Iris pigment epithelial cell (primary cell): ENCODE results near the gene NPR3.

ENCODE experiments used
- DNase-seq: peaks from one replicate; pipeline ENCODE4 v3.0.0-alpha.2; 2011; ENCODE audit warnings: low read depth

Gene NPR3

DNA sequence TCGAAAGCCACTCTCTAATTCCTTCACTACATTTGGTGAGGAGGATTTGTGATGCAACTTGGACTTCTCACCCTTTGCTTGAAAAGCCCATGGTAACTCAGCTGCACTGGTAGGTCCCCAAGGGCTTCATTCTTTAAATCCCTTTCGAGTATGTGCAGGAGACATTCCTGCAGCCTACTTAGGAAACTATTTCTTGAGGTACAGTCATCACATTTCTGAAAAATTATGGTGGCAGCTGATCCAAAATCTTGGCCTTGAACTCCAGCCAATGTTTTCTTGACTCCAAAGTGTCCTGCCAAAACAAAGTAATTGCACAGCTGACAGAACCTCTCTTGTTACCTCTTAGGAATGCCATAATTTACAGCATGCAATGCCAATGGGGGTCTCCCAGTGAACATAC lies 99.7 kb downstream of the NPR3 start:
- DNase-seq, result peak; percentile 73

DNA sequence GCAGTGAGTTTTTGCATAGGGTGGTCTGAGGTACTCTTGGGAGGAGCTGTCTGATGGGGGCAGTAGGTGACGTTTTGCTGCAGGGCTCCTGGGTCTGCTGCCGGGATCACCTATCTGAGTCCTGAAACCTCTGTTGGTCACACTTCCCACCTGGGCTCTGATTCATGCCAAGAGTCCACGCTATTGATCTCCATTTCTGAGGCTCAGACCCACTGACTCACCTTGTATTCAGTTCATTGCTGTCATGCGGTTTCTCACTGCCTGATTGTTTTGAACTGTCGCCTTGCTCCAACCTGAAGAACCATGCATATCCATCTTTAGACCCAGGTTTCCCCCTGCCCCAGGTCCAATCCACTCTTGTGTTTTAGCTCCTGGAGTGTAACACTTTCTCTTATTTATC lies 101.3 kb downstream of the NPR3 start:
- DNase-seq, result no peak

DNA sequence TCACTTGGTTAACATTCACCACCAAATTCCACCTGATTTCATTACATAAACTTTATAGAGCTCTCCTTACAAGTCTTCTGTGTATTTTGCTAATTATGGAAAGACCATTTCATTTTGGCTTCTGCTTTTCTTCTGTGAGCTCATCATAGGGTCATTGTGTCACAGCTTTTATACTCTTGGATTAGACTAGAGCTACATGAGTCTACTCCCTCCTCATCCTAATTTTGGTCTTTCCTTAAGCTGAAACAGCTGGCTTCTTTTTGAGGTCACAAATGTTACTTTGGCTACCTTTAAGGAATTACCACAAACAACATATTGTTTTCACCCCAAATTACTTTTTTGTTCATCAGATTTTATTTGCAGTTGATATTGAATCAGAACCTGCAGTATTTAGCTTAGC lies 103.0 kb downstream of the NPR3 start:
- no peak for DNase-seq

- peak; percentile 81 for DNase-seq
These were observed 103.5 kb downstream of the NPR3 start for GRCh38 chr5:32814620-32815019.

DNA sequence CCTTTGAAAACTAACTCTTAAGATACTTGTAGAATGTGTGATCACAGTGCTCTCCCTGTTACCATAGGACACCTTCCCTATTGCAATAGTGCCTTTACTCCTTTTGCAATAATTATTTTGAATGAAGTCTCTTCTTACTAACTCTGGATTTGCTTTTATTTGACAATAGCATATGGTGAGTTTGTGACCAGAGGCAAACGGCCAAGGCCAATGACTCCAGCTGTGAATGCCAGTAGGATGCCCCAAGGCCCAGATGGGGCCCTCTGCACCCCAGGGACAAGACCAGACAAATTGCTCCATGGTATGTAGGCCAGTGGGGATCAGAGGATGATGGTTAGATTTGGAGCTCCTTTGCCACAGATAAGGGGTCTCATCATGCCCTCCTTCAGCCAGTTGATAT lies 116.9 kb downstream of the NPR3 start:
- DNase-seq, result no peak

- DNase-seq, result no peak
These were observed 117.4 kb downstream of the NPR3 start for GRCh38 chr5:32828492-32828891.

DNA sequence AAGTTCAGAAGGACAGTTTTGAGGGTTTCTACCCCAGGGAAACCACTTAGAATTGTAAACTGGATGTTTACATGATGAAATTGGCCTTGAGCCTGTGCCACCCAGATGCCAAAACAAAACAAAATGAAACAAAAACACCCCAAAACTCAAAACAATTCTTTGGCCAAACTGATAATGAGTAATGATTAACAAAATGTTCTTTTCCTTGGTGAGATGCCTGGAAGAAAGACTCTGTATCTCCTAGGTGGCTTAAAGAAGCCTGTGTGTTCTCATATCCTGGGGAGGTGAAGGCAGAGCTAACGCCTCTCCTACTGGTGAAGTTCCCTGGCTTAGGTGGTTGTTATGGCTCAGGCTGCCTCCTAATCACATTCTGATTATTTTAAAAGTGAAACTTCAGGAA lies 120.5 kb downstream of the NPR3 start:
- DNase-seq, result no peak

GRCh38 chr5:32833127-32833526 lies 122.0 kb downstream of the NPR3 start:
- DNase-seq, result no peak

DNA sequence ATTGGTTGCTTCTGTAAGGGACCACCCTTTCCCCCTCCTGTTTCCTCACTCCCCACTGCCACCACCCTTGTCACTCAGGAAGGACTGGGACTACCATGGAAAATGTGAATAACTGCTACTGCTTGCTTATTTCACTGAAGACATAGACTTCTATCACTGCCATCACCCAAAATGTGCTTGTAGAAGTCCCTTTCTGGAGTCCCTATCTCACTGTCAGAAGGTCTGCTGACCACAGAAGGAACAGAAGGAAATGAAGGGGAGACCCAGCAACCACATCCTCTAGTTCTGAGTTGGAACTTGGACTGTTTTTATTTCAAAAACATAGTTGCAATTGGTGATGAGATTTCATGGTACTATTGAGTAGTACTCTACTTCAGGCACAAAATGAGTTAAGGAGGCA lies 122.5 kb downstream of the NPR3 start:
- no peak for DNase-seq

DNA sequence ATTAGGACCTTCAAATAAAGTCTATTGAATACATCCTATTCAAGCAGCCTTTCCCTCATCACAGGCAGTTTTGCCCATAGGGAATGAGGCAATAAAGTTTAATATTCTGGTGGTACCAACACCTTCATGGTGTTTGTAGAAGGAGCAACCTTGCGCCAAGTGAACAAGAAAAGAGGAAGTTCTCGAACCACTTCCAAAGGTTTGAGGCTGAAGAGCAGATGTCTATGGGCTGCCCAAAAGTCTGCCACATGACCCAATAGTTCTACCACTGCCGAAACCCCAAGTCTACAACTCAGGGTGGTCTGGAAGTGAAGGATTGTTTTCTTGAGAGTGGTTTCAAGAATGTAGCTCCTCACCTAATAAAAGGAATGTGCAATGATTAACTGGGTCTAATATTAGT lies 123.1 kb downstream of the NPR3 start:
- DNase-seq, result no peak

DNA sequence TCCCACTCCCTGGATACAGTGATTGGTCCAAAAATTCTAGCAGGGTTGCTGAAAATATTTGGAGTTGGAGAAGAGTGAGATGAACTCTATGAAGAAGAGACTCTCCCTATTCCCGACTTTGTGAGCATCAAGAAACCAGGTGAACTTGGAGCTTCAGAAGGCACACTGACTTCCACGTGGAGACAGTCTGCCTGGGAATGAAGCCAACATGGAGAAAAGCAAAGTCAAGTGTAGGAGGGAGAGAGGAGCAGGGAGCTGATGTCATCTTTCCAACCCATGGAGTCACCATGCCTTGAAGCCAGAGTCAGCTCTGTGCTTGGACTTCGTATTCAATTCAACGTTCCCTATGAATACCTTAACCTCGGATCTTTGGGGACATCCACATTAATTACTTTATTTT lies 125.1 kb downstream of the NPR3 start:
- no peak for DNase-seq

GRCh38 chr5:32837211-32837610 lies 126.1 kb downstream of the NPR3 start:
- no peak for DNase-seq

DNA sequence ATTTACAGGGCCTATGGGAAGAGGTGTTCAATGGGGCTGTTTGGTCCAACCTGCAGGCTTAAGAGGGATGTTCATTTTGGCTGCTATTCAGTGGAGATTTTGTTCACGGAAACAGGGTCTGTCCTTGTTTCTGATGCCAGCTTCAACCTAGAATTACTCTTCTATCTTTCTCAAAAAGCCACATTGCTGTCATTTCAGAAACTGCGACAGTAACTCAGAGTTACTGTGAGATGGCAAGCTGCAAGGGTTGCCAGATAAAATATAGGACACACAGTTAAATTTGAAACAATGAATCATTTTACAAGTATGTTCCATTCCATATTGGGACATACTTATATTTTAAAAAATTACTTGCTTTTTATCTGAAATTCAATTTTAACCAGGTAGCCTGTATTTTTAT lies 128.0 kb downstream of the NPR3 start:
- DNase-seq, result no peak

GRCh38 chr5:32840606-32841005 lies 129.5 kb downstream of the NPR3 start:
- DNase-seq, result no peak
